CMK (cell line): ENCODE results near the gene SEMA3C.

Experiments
- DNase-seq: peaks from one replicate; pipeline ENCODE4 v3.0.0-alpha.2; 2010; ENCODE audit warnings: low read depth

SEMA3C gene

DNA sequence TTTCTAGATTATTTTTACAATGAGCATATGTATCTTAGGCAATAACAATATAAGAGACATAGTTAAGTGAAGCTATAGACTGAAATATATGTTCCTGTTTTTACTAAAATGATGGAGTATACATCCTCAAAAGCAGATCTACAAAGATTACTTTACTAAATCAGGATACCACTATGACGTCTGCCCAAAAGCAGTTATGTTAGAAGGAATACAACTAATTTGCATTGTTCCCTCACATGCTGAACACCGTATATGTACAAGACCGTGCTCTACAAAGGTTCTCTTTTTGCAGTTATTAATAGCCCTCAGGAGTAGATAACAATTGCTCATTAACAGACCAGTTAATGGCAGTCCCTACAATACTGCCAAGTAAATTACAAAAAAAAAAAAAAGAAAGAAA, 143.0 kb downstream of the SEMA3C start:
- no peak for DNase-seq

GRCh38 chr7:80775482-80775881, 143.4 kb downstream of the SEMA3C start:
- no peak for DNase-seq

DNA sequence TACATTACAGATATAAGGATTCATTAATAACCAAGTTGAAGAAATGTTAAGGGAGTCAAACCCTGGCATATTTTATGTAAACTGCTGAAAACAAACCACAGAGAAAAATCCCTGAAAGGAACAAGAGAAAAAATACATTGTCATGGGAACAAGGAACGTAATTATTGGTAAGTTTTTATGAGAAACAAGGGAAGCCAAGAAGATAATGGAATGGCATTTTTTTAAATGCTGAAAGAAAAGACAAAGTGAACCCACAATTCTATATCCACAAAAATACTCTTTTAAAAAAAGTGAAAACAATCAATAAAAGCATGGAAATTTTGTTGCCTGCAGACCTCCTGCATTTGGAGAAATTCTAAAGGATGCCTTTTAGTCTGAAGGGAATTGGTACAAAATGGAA, 144.0 kb downstream of the SEMA3C start:
- DNase-seq = no peak

DNA sequence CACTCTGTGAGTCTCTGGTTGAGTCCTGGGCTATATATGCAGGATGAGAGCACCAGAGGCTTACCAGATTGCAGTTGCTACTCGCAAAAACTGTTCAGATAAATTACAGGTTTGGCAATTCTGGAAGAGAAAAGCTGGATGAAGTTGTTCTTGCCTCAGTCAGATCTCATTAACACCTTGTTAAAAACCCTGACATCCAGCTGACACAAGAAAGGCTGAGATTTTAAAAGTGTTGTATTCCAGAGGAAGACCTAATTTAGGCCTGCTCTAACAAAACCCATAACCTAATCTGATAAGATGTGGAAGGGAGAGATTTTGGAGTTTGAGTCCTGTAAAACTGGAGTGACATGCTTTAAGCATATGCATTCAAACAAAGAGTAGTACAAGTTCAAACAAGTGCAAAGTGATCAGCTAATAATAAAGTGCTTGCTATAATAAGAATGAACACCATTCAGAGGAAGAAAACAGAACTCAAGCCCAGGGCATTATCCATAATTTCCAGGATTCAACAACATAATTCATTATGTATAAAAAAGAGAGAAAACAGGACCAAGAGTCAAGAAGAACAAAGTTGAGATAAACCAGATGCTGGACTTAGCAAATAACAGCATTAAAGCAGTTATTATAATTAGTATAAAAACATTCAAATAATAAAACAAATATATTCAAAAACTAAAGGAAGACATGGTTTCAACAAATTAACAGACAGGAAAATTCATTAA, 144.9 kb downstream of the SEMA3C start:
- no peak for DNase-seq

DNA sequence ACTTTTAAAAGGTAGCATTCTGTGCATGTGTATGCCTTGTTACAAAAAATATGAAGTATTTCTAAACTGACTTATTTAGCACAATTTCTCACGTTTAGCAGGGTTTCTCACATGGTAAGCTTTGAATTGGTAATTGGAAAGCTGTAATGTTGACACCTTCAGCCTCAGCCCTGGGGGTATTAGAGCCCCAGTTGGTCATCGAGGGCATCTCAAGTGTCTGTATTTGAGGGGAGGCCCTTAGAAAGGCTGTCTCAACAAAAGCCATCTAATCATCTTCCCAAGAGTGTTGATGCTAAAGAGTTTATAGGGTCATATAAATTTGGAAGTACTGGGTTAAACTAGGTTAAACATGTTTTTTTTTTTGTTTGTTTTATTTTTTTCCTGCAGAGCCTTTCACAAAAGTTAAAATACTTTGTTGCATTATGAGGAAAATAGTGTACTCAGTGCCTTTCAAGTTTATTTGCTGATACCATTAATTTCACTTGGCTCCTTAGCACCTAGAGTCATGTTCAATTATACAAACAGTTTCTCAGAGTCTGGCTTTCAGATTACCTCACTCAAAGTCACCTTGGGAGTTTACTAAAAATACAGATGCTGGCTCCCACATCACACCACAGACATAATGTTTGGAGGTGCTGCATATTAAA, 146.4 kb downstream of the SEMA3C start:
- no peak for DNase-seq

DNA sequence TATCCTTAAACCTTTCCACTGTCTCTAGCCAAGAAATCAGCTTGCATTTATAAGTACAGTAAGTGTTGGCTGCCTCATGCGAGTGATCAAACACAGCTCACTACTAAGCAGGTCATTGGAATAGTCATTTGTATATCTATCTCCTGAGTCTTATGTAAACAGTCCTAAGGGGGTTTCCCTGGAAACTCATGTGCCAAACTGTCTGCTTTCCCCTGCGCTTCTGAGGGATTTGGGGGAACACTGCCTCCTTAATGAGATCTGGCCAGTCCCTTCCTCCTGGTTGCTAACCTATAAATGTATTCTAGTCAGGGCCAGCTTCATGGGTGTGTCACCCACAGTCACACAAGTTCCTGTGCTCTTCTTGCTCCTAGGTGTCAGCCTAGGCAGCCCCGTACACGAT, 147.3 kb downstream of the SEMA3C start:
- no peak for DNase-seq

- no peak for DNase-seq
Measured at GRCh38 chr7:80770675-80771081, 148.2 kb downstream of the SEMA3C start.

DNA sequence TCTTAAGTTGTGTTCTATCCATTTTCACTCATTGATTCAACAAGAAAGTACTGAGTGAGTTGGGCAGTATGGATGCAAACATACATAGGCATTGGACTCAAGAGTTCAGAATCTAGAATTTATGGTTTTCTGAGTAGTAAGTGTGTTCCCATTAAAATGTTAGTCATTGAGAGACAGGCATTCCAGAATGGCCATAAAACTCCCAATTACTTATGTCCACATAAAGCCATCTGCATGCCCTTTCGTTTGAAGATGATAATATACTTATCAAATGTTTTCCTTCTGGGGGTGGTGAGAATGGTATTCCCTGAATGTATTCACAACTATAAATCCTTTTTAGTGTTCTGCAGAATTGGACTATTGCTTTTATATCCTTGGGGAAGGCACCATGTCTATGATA, 148.8 kb downstream of the SEMA3C start:
- DNase-seq = no peak

GRCh38 chr7:80768756-80769155, 150.1 kb downstream of the SEMA3C start:
- no peak for DNase-seq

DNA sequence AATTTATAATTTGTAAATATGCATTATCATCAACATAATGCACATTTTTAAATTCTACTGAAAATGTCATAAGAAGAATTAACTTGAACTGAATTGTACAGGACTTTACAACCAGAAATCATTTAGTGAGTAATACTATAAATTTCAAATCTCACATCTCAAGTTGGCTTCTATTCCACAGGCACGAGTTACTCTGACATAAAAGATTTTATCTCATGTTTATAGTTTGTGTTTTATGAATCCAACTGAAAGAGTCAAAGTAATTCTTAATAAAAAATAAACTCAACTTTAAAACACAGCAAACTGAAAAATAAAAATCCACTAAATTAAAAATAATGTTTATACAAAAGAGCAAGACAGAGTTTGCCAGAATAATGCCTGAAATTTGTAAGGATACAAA, 151.2 kb downstream of the SEMA3C start:
- DNase-seq = no peak

GRCh38 chr7:80766724-80767123, 152.1 kb downstream of the SEMA3C start:
- no peak for DNase-seq

DNA sequence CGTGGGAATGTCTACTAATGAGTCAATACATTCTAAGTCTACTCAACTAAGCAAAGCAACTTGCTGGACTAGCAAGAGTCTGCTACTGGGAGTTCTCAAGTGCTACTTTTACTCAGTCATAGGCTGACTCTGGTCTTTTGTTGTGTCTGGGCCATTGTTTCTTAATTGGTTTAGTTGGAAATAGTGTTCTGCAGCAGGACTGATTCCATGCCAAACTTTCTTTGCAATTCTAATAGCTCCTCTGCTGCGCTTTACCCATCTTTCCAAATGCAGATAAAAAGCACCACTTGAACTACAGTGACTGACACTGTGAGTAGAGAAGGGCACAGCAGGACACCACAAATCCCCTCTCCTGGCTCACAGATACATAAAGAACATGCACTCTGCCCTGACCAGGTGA, 154.7 kb downstream of the SEMA3C start:
- no peak for DNase-seq

- DNase-seq = no peak
Measured at GRCh38 chr7:80763704-80764103, 155.1 kb downstream of the SEMA3C start.

DNA sequence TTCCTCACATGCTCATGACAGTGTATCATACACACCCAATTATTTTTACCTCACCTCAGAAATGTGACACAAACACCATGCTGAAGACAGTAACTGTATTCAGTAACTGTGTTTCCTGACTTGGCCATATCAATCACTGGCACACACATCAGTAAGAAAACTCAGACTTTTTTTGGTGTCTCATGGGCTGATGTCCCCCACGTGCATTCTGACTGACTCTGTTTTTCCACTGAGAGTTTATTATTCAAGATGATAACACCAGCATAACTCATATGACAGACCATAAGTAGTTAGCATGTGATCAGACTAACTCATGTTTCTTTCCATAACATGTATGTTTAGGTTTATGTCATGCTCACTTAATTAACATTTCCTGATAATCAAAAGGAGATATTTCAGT, 155.6 kb downstream of the SEMA3C start:
- DNase-seq = no peak

- DNase-seq = no peak
Measured at GRCh38 chr7:80760292-80760691, 158.6 kb downstream of the SEMA3C start.

- DNase-seq = no peak
Measured at GRCh38 chr7:80752954-80753690, 165.7 kb downstream of the SEMA3C start.

GRCh38 chr7:80749270-80749669, 169.6 kb downstream of the SEMA3C start:
- DNase-seq = no peak

DNA sequence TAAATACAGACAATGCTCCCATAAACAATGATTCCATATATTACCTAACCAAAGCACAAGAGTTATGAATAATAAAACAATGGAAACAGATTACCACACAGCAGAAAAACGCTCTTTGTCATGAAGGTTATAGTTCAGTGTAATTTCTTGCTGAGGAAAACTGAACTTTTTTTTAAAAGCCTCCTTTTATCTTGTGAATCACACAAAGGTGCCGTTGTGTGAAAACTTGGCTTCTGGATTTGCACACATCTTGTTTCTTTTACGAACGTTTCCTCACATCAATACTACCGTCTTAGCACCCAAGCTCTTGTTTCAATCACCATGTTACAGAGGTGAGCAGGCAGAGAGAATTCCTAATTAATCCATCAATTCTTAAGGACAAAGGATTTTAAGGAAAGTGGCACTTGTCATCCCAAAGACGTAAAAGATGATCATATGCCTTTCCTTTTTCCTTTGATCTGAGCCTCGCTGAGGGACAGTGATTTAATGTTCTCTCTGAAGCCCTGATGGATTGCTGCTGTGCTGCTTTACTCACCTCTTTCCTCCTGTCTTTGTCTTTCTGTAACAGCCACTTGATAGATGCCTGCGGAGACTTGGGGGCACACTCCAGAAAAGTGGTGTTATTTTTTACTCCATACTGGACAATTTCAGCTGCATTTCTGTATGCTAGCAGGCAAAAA, 170.3 kb downstream of the SEMA3C start:
- no peak for DNase-seq

GRCh38 chr7:80740778-80741545, 177.9 kb downstream of the SEMA3C start:
- DNase-seq = no peak

- no peak for DNase-seq
Measured at GRCh38 chr7:80736371-80737125, 182.3 kb downstream of the SEMA3C start.

- no peak for DNase-seq
Measured at GRCh38 chr7:80735330-80735729, 183.5 kb downstream of the SEMA3C start.
